Right renal pelvis (tissue), 4 donors: ENCODE data around the gene STAB2. TPM values are rescaled to one million over a fixed set of nuclear protein-coding genes. Genes with fewer than 3 reads are reported as not detected.

ENCODE experiments used
- DNase-seq, 4 donors: peaks; one replicate each; pipeline ENCODE4 v3.0.0-alpha.2; 2013; ENCODE audit warnings: low read depth in 4 of 4, low spot score in 3 of 4, missing footprints in 1 of 4
- polyA plus RNA-seq, 4 donors: library from polyadenylated mRNA; unstranded; fragments of 120-200 nt; gene quantifications; one replicate each; pipeline ENCODE4 v1.2.1, GENCODE V29; 2013; ENCODE audit not compliant: insufficient read length in 4 of 4

Gene STAB2
- polyA plus RNA-seq, 4 donors = 0.93 to 2.2 (median 1.1) TPM

DNA sequence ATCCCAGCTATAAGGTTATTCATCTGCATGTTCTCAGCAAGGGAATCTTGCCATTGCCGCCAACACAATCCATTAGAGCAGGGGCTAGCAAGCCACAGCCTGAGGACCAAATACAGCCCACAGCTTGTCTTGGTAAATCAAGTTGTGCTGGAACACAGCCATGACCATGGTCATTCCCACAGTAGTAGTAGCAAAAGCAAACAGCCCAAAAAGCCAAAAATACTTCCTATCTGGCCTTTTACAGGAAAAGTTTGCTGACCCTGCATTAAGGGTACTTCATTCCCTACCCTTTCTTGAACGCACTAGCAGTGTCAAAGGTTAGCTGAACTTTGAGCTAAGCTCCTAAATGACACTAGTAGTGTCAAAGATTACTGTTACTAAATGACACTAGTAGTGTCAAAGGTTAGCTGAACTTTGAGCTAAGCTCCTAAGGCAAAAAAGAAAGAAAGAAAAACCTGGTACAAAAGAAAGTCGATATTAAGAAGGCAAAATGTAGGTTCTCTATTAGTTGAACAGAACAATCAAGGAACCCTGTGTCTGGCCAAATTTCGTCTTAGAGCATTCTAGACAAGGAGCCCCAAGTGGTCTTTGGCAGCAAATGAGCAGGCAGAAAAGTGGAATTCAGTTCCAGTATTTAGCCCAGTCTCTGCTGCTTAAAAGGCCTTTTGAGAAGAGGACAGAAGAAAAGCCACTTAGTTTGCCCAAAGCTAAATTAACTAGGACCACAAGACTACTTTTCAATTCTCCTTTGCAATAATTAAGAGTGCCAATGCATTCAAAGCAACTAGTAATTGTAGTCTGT is 186.2 kb downstream of the STAB2 start:
- DNase-seq = no peak

DNA sequence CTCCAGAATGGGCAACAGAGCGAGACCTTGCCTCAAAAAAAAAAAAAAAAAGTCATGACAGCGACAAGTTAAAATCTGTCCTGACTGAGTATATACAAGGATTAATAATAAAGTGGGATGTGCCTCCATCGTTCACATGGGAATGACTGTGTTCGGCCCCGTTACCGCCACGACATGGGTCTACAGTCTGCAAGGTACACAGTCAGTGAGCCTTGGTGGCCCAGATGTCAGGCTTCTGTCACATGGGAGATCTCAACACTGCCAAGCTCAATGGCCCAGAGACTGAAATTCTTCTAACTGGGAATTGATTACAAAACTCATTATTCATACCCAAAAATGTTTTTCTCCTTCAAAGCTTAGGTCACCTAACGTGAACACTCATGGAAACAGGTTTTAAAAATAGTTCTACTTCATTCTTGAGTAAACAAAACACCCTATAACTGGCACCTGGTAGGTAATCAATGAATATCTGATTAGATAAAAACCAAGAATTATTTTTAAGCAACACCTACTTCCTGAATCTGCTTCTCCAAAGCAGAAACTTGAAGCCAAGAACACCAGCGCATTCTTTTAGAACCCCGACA is 188.0 kb downstream of the STAB2 start:
- no peak for DNase-seq

DNA sequence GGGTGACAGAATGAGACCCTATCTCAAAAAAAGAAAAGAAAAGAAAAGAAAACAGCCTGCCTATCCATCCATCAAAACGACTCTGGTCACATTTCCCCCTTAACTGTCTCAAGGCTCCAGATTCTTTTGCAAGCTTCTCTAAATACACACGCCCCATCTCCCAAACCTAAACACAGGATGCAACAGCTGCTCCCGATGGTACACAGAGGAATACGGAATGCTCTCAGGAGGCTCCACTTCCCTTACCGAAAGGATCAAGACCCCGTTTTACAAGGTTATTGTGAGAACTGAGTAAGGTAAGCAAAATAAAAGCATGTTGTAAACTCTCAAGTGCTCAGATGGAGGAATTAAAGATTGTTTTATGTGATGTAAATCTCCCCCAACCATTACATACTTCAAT is 191.7 kb downstream of the STAB2 start:
- DNase-seq = no peak

DNA sequence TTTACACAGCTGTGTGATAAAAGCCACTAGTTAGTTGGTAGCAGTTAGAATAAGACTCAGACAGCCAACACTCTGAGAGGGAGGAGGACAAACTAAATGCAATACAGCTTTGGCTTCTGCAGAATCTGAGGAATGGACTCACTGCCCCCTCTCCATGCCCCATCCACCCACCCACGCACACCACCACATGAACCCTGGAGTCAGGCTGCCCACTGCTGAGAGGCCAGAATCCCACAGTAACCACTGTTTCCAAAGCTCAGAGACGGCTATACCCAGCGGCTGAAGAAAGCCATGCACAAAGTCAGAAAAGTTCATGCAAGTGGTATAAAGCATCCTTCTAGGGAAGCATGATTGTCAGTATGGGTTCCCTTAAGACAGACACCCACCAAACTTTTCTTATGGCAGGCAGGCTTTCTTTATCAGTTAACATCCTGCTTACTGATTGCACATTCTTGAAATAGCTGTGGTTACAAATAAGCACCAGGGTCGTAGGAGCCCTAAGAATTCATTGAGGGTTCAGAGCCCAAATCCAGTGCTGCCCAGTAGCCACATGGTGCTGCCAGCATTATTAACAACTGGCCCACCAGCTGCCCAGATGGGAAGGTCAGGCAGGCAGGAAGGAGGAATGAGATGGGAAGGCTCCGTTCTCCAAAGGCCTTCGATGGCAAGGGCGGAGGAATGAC is 192.5 kb downstream of the STAB2 start:
- no peak for DNase-seq

DNA sequence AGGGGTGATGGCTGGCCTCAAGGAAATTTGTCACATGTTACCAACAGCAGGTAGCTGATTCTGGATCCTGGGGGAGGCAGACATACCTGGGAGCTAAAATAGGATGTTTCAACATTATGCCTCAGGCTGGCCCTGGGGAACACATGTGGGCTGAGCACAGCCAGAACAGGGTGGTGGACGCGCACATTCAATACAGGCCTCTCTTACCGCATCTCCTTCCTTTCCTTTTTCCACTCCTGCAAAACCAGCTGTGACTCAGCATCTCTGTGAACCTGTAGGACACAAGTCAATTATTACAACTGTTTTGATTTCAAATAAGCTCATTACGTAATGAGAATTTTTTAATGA is 193.0 kb downstream of the STAB2 start:
- no peak for DNase-seq

DNA sequence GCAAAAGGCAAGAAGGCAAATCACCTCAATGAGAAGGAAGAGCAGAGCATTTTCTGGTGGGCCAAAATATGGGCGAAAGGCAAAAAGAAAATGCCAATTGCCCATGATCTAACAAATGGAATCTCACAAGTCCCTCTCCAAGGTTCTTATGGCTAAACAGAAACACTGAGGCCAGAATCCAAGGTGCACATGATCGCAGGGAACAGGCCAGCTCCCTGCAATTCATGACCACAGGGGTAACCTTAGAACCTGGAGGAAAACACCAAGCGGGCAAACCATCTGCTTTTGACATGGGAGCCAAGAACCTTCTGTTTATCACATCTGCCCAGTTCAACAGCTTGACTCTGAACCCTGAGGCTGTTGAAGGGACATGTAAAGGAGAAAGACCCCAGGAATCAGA is 193.9 kb downstream of the STAB2 start:
- no peak for DNase-seq

DNA sequence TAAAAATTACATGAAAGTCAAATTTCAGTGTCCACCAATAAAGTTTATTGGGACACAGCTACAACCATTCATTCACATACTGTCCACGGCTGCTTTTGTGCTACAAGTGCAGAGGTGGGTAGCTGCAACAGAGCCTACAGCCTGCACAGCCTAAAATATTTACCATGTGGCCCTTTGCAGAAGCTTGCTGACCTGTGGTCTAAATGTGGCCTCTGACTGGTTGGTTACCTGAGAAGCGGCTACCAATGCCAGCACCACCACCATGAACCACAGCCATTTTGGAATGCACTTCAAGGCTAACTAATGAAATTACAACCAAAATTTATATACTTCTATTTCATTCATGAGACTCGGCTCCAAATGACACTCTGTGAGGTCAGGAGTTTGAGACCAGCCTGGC is 195.3 kb downstream of the STAB2 start:
- DNase-seq = no peak

DNA sequence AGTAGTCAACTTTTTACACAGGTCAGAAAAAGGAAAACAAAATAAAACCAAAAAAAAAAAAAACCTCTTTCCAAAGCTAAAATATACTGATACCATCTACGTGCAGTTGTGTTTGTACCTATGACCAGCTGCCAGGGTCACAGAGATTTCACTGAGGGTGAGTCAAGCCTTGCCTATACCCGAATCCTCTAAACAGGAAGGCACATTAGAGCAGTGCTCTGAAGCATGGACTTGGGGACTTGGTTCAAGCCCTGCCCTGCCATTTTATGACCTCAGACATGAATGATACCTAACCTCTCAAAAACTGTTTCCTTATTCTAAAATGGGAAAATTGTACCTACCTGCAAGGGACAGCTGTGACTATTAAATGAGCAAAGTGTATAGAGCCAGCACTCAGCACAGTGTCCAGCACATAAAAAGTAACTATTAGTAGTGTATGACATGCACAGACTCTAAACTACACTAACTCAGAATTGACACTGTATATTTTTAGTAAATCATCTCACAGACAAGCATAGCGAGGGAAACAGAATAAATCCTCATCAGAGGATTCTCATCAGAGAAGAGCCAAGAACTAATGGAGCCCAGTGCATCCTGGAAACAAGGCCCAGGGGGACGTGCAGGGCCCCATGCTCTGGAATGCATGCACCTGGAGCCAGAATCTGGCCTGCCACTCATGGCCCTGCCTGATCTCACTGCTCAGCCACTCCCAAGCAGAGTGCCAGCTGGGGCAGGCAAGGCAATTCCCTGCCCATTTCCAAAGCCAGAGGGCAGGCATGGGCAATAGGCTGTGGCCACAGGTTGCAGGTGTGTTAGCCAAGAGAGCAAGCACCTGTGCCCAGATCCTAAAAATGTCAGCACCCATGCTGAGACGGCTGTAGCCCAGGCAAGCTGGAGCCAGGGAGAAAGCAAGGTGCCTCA is 196.9 kb downstream of the STAB2 start:
- DNase-seq = no peak

DNA sequence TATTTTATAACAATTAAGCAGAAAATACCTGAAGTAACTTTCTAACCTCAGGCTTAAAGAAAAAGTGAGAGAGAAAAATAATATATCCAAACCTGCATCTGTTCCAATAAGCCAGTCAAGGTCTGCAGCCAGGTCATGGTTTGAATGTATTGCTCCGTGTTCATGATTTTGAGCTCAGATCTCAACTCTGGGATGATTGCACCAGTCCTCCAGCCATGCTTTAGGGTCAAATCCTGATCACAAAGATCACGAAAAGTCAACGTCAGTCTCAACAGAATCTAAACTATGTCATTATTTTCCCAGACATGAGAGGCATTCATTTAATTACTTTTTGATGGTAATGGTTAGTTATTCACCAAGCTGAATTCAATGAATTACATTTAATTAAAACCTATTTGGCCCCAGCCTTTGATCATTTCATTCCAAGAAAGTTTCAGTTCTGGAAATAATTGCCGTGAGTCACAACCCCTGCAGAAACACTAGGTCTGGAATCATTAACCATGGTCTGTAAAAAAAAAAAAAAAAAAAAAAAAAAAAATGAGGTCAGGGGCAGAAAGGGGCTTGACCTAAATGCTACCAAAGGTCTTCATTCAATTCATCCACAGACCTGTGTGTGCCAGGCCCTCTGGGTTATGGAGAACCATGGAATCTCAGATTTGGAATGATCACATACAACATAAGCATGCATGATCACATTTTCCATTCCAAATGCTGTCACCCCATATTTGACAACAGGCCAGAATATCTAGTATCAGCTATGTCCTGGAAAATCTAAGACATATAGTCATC is 198.4 kb downstream of the STAB2 start:
- DNase-seq = no peak

DNA sequence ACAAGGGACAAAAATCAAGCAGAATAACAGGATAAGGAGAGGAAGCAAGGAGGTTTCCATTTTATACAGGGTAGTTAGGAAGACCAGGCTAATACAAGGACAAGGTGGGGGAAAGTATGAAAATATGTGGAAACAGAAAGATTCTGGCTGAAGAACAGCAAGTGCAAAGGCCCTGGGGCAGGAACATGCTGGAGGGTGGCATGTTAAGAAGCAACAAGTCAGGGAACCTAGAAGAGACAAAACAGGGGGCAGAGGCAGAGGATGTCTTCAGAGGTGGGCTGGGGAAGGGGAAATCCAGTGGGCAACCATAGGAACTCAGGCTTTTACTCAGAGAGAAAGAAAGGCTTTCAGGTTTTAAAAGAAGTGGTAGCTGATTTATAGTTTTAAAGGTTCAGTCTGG is 199.1 kb downstream of the STAB2 start:
- DNase-seq = no peak

DNA sequence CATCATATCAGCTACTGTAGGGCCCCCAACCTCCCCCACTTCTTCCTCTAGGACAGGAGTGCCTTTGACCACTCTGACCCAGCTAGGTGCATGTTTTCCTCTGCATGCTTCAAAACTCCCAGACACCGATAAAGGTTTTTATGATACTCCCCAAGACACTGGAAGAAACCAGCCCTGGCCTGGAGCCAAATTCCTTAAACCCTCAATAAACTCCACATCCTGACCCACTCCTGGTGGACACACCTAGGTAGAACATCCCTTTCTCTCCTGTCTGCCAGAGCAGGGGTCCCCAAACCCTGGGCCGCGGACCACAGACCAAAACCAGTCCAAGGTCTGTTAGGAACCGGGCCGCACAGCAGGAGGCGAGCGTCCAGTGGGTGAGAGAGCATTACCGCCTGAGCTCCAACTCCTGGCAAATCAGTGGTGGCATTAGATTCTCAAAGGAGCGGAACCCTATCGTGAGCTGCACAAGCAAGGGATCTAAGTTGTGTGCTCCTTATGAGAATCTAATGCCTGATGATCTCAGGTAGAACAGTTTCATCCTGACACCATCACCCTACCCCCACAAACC is 204.4 kb downstream of the STAB2 start:
- DNase-seq = no peak

DNA sequence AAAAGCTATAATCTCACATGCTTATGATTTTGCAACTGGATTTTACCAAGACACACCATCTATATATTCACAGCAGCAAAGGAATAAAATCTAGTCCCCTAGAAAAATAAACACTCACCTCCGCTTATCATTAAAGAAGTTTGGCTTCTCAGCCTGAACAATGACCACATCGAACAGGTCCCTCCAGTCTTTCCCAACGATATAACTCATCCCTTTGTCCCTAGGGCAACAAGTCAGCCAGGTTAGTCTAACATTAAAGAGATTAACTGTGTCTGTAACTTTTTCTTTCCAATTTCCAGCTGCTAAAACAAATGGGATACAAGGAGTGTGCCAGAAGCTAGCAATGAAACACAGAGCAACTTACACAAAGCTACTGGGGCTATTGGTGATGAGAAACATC is 206.0 kb downstream of the STAB2 start:
- DNase-seq = no peak

DNA sequence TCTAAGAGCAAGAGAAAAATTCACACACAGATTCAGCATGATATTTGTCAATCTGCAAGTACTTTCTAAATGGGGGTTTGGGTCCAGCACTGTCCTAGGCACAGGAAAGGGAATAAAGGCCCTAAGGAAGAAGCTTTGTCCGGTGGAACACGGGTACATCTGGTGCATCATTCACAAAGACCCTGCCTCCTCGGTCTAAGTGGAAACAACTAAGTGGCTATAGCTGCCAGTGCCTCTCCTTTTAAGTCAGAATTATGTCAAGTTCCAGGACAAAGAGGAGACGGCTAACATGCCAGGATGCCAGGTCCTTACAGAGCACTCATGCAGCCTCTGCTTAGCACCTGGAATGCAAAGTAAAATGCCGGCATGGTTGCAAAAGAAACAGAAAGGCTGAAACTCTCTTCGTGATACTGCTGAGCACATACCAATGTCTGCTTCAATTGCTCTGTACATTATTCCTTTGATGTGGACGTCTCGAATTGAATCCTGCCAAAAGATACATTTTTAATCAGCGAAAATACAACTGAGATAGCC is 206.5 kb downstream of the STAB2 start:
- DNase-seq = no peak

DNA sequence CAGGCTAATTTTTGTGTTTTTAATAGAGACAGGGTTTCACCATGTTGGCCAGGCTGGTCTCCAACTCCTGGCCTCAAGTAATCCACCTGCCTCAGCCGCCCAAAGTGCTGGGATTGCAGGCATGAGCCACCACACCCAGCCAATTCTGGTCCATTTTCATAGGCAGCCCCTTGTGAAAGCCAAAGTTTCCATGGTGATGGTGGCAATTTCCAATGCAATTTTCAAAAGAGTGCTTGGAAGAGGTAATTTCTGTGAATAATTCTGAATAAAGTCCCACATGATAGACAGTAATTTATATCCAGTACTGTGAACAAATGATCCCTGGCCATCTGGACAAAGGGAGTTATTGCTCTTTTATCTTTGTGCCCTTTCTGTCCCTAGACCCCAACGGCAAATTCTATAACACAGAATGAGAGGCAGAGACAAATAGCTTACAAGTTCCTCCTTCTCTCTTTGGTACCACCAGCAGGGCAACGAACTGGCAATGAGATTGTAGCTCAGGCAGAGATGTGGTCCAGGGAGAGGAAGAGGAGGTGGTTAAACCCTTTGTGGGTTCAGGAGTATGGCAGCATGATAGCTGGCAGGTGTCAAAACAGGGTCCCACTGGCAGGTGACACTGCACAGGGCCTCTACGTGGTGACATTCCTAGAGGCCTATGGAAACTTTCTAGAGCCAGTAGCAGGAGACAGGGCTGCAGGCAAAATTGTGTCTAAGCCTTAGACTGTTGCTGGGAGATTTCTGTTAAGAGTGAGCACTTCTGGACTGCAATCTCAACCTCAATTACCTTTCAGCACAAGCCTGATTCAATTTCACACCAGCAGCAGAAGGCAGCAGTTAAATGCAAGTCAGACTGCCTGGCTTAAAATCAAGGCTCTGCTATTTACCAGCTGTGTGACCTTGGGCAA is 207.5 kb downstream of the STAB2 start:
- no peak for DNase-seq

DNA sequence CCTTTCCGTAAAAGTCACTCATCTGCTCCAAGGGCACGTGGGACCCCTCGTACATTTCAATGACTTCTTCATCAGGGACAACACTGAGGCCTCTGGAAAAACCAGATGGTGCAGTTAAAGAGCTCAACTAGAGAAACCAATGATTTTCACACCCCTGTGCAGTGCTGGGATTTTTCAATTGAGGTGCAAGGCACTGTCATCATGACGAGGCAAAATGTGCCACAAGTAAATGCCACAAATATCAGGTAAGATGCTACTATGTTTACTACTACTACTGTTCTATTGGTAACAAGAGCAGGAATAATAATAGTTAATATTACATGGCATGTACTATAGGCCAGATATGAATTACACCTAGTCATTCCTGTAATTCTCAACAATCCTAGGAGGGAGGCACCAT is 211.5 kb downstream of the STAB2 start:
- DNase-seq = no peak

DNA sequence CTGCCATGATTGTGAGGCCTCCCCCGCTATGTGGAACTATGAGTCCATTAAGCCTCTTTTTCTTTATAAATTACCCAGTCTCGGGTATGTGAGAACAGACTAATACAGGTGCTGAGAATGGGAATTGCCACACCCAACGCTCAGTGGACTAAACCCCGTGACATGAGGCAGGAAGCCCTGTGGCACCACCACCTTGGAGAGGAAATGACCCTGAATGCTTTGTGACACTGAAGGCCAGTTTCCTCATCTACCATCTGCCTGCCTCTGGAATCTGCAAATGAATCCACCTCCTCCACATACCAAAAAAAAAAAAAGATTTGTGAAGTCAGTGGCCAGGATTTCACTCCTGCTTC is 212.4 kb downstream of the STAB2 start:
- DNase-seq = no peak

DNA sequence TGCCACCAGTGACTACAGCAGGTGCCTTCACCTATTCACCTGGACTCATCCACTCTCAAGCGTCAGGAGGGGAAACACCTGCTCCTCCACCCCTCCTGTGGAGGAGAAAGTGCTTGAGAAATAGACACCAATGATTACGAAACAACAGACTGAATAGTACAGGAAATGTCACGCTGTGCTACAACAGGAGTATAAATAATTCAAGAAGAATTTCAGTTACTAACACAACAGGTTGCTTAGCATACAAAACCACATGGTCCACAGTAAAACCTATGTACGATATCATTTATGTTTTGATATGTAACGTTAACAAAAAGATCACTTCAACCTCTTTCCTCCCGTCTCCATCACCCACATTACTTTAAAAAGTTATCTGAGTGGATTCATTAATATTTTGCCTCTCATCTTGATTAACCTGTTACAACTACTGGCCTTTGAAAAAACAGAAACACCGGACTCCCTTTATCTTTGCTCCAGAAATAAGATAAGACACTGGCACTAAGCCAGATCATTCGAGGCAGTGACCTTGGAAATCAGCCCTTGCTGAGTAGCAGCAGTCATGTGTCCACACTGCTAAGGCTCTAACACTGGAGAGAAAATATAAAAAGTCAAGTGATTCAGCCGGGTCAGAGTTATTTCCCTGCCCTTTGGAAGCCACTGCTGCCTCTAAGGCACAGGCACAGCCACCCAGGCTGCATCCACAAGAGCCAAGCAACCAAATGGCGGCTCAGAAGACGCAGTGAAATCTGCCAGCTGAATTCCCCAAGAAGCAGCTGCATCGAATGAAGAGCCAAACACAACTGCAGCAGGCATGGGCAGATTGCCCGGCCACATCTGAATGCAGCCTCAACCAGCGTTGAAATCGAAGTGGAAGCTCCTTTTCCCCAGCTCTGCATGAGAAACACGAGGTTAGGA is 213.0 kb downstream of the STAB2 start:
- DNase-seq = no peak
